Osteocyte (in vitro differentiated cells): ENCODE results near the gene SCPEP1. TPM values are rescaled to one million over a fixed set of nuclear protein-coding genes. Genes with fewer than 3 reads are reported as not detected.

Source experiments
- DNase-seq: peaks from one replicate; pipeline ENCODE4 v3.0.0; 2021; ENCODE audit warnings: mixed read lengths; ENCODE audit not compliant: unreplicated experiment; ENCODE audit errors: extremely low spot score
- H3K27ac Mint-ChIP-seq: one replicate; pipeline ENCODE4 v1.8.0; 2021; ENCODE audit warnings: mild to moderate bottlenecking, mixed read lengths; ENCODE audit not compliant: unreplicated experiment
- H3K27me3 Mint-ChIP-seq: one replicate; pipeline ENCODE4 v1.8.0; 2021; ENCODE audit warnings: mixed read lengths; ENCODE audit not compliant: unreplicated experiment
- H3K36me3 Mint-ChIP-seq: one replicate; pipeline ENCODE4 v1.8.0; 2021; ENCODE audit warnings: mixed read lengths; ENCODE audit not compliant: unreplicated experiment
- H3K4me1 Mint-ChIP-seq: one replicate; pipeline ENCODE4 v1.8.0; 2021; ENCODE audit warnings: mixed read lengths; ENCODE audit not compliant: unreplicated experiment
- H3K4me3 Mint-ChIP-seq: one replicate; pipeline ENCODE4 v1.8.0; 2021; ENCODE audit warnings: mild to moderate bottlenecking, moderate library complexity, mixed read lengths; ENCODE audit not compliant: unreplicated experiment
- H3K9me3 Mint-ChIP-seq: one replicate; pipeline ENCODE4 v1.8.0; 2021; ENCODE audit warnings: mixed read lengths; ENCODE audit not compliant: unreplicated experiment
- long read RNA-seq: library from polyadenylated mRNA; unstranded; transcript quantifications from one replicate; pipeline ENCODE4 v2.0.0, GENCODE V29; 2021
- total RNA-seq: library from RNA; stranded (reverse); gene quantifications from 2 replicates; pipeline ENCODE4 v1.2.1, GENCODE V29; 2021
- TF ChIP-seq, protein P1 (sequence below): fragments of 200-600 bp; sonication (generic); IDR thresholded peaks from 2 replicates; pipeline ENCODE4 v1.5.0; 2021; ENCODE audit warnings: antibody characterized with exemption, mild to moderate bottlenecking, moderate library complexity

The SCPEP1 gene, protein sequence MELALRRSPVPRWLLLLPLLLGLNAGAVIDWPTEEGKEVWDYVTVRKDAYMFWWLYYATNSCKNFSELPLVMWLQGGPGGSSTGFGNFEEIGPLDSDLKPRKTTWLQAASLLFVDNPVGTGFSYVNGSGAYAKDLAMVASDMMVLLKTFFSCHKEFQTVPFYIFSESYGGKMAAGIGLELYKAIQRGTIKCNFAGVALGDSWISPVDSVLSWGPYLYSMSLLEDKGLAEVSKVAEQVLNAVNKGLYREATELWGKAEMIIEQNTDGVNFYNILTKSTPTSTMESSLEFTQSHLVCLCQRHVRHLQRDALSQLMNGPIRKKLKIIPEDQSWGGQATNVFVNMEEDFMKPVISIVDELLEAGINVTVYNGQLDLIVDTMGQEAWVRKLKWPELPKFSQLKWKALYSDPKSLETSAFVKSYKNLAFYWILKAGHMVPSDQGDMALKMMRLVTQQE
- total RNA-seq = 68.9 and 75.2 TPM in 2 replicates
- long read RNA-seq, transcript SCPEP1-201 (13 exons, 1,942 nt) = major isoform, 799 of 855 reads
- long read RNA-seq, partial matches to known transcripts = 10 of 855 reads
- long read RNA-seq, other reads (novel, unspliced or antisense) = 45 of 855 reads

DNA sequence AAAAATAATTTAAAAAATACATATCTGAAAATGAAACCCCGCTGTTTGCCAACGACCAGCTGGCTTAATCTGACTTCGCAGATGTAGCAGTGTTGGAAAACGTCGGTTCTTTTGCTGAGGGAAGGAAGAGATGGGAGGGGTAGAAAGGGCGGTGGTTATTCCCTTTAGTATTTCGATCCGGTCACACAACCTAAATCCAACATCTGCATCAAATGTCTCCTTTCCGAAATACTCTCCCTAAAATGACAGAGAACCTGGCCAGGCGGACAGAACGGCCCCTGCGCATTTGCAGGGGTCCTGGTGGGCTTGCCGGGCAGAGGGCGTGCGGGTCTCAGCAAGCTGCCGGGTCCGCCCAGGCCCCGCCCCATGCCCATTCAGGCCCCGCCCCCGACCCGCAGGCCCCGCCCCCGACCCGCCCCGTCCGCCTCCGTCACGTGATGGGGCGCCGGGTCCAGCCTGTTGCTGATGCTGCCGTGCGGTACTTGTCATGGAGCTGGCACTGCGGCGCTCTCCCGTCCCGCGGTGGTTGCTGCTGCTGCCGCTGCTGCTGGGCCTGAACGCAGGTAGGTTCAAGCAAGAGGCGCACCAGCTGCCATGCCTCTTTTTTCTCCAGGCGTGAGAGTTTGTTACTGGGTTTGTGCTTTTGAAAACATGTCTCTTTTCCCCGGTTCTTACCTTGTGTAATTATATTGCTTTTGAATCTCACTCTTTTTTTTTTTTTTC, at the start of gene SCPEP1:
Gene SCPEP1 (plus strand): TSS at position 459 of the 723 bp plus-strand sequence. CDS start 29 bp downstream, at position 488.
- Mint-ChIP-seq H3K27ac (peak within 1 kb of the TSS; percentile 75), H3K36me3 (peaks cover 4% of the 10 kb centered on the region), H3K4me3 (peak within 1 kb of the TSS; percentile 87), H3K9me3 (no peaks in the 10 kb centered on the region), H3K27me3 (peaks cover 19% of the 10 kb centered on the region), H3K4me1 (peaks cover 19% of the 10 kb centered on the region)
- TF ChIP-seq, protein P1, sequence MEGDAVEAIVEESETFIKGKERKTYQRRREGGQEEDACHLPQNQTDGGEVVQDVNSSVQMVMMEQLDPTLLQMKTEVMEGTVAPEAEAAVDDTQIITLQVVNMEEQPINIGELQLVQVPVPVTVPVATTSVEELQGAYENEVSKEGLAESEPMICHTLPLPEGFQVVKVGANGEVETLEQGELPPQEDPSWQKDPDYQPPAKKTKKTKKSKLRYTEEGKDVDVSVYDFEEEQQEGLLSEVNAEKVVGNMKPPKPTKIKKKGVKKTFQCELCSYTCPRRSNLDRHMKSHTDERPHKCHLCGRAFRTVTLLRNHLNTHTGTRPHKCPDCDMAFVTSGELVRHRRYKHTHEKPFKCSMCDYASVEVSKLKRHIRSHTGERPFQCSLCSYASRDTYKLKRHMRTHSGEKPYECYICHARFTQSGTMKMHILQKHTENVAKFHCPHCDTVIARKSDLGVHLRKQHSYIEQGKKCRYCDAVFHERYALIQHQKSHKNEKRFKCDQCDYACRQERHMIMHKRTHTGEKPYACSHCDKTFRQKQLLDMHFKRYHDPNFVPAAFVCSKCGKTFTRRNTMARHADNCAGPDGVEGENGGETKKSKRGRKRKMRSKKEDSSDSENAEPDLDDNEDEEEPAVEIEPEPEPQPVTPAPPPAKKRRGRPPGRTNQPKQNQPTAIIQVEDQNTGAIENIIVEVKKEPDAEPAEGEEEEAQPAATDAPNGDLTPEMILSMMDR = no peak
- DNase-seq = peak; percentile 93

DNA sequence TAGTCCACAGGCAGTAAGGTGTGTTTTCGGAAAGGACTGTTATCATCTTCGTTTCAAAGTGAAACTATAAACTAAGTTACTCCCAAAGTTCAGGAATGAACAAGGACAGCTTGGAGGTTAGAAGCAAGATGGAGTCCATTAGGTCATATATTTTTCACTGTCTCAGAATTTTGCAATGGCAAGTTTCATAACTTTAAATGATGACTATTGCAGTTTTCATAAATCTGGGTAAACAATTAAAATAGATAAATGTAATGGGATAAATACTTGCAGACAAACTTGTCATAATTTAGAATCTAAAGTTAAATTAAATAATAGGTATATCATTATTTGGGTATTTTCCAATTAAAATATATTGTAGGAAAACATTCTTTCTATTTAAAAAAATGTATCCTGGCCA, 49.3 kb upstream of the SCPEP1 start:
- no peak overlapping the region for H3K27ac Mint-ChIP-seq
- H3K27me3 Mint-ChIP-seq = no peaks in the 10 kb centered on the region
- TF ChIP-seq, protein P1 = no peak
- no peaks in the 10 kb centered on the region for H3K36me3 Mint-ChIP-seq
- no peak for DNase-seq
- no peaks in the 10 kb centered on the region for H3K4me1 Mint-ChIP-seq
- H3K9me3 Mint-ChIP-seq = peaks cover 16% of the 10 kb centered on the region
- H3K4me3 Mint-ChIP-seq = no peak overlapping the region

DNA sequence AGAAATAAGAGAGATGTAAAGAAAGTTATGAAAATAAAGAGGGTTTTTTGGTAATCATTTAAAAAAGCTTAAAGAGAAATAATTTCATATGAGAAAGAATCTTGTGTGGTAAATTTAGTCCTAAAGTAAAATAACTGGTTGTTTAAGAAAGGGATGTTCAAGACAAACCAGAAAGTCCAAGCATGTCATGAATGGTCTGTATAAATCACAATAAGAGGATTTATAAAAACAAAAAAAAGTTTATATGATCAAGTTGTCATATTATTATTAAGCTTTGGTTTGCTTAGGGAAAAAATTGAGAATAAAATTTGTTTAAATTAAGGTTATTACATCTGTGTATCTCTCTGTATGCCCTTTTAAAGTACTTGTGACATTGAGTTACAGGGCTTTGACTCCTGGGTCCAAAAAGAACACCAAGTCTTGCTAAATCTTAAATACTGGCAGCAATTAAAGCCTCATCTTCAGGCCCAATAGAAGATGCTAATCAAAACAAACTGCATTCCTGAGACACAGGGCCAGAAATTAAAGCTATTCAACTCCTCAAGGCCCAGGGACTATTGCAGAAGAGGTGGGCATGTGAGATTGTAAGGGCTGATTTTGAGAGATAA, 48.5 kb upstream of the SCPEP1 start:
- Mint-ChIP-seq H3K36me3 (peaks cover 6% of the 10 kb centered on the region), H3K27me3 (no peaks in the 10 kb centered on the region), H3K9me3 (peaks cover 16% of the 10 kb centered on the region), H3K4me1 (no peaks in the 10 kb centered on the region), H3K27ac (no peak overlapping the region), H3K4me3 (no peak overlapping the region)
- TF ChIP-seq, protein P1 = no peak
- no peak for DNase-seq

DNA sequence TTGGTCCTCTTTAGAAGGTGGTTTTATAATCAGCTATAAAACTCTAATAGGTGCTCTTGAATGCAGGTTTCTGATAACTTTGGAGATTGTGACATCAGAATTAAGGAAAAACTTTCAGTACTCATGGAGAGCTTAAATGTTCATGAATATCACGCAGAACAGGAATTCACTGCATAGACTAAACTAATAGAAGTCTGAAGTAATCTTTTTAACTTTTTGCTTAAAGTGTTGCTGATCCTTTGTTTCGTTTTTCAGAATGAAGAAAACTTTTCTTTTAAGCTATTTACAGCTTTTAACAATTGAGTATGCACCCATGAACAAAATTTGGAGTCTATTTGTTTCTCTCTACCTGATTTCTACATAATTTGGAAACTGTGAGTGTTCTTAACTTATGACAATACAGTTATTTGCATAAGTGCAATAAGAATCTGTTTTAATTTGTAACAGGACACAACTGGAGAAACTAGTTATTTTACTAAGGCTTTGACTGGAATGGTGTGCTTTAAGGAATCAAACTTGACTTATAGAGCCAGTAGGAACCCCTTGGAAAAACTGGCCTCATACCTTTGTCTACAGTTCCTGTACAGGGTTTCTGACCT, 47.1 kb upstream of the SCPEP1 start:
- no peak for DNase-seq

More for the DNA sequence above, 47.1 kb upstream of the SCPEP1 start:
- H3K36me3 Mint-ChIP-seq = peaks cover 7% of the 10 kb centered on the region
- H3K9me3 Mint-ChIP-seq = peaks cover 16% of the 10 kb centered on the region
- H3K27me3 Mint-ChIP-seq = no peaks in the 10 kb centered on the region
- H3K4me1 Mint-ChIP-seq = no peaks in the 10 kb centered on the region
- no peak overlapping the region for H3K4me3 Mint-ChIP-seq
- TF ChIP-seq, protein P1 = no peak
- H3K27ac Mint-ChIP-seq = no peak overlapping the region
